Stimulated activated CD8-positive, alpha-beta memory T cell treated with anti-CD3 and anti-CD28 coated beads, Interleukin-15, amount 100 ng/mL, for 1 hour (primary cell): ENCODE results near the gene ADGRG3.
A peak's percentile ranks its signal among the peaks of the same experiment; 100 is the strongest.

ENCODE experiments used
- DNase-seq: peaks from one replicate; pipeline ENCODE4 v3.0.0-alpha.2; 2020; ENCODE audit warnings: low read depth

ADGRG3 gene

GRCh38 chr16:57646388-57647039 lies 21.6 kb upstream of the ADGRG3 start:
- no peak for DNase-seq

- DNase-seq = no peak
Observed at GRCh38 chr16:57647136-57647875, 20.8 kb upstream of the ADGRG3 start.

- no peak for DNase-seq
Observed at GRCh38 chr16:57648125-57648524, 20.0 kb upstream of the ADGRG3 start.

- DNase-seq = peak; percentile 78
Observed at GRCh38 chr16:57648581-57649442, 19.3 kb upstream of the ADGRG3 start.

- no peak for DNase-seq
Observed at GRCh38 chr16:57649443-57649751, 18.7 kb upstream of the ADGRG3 start.

- DNase-seq = no peak
Observed at GRCh38 chr16:57649846-57650245, 18.3 kb upstream of the ADGRG3 start.

- no peak for DNase-seq
Observed at GRCh38 chr16:57651344-57652333, 16.5 kb upstream of the ADGRG3 start.

GRCh38 chr16:57652695-57653471 lies 15.2 kb upstream of the ADGRG3 start:
- no peak for DNase-seq

GRCh38 chr16:57653936-57654335 lies 14.2 kb upstream of the ADGRG3 start:
- DNase-seq = no peak

GRCh38 chr16:57656342-57656955 lies 11.7 kb upstream of the ADGRG3 start:
- no peak for DNase-seq

GRCh38 chr16:57657228-57657627 lies 10.9 kb upstream of the ADGRG3 start:
- DNase-seq = no peak

GRCh38 chr16:57658130-57658877 lies 9.8 kb upstream of the ADGRG3 start:
- no peak for DNase-seq

GRCh38 chr16:57658878-57659674 lies 9.0 kb upstream of the ADGRG3 start:
- no peak for DNase-seq

- no peak for DNase-seq
Observed at GRCh38 chr16:57660715-57661463, 7.2 kb upstream of the ADGRG3 start.

- DNase-seq = no peak
Observed at GRCh38 chr16:57661510-57661909, 6.6 kb upstream of the ADGRG3 start.

- DNase-seq = no peak
Observed at GRCh38 chr16:57661936-57662906, 5.9 kb upstream of the ADGRG3 start.

GRCh38 chr16:57663436-57663835 lies 4.7 kb upstream of the ADGRG3 start:
- DNase-seq = no peak
